Activated T-cell treated with anti-CD3 and anti-CD28 coated beads for 4 hours (primary cell): ENCODE results near the gene LHFPL6.

Source experiments
- DNase-seq: peaks from one replicate; pipeline ENCODE4 v3.0.0-alpha.2; 2020

LHFPL6 gene

DNA sequence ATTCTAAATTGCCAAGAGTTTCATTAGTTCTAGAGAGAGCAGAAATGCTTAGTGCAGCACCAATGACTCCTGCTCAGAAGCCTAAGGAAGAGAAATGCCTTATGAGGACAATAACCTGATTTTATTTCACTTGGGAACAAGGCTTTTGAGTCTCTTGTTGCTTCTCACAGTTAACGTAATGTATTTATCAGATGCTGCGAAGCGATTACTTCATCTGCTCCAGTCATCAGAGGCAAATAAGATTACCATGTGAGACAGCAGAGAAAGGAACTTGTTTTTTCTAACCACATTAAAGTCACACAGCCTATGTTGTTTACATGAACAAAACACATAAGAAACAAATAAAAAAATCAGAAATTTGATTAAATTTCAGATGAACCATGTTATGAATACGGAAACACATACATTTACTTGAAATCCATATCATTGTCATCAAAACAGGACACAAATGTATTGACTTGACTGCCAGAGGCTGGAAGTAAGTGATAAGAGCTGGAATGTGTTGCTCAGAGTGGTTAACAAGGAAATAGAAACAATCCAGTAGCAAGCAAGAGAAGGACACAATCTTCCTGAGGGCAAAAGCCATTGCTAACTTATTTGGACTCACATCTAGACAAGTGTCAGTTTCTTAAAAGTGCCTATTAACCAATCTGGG is 147.3 kb downstream of the LHFPL6 start:
- no peak for DNase-seq

- DNase-seq: no peak
Observed at GRCh38 chr13:39452834-39453233, 150.2 kb downstream of the LHFPL6 start.

DNA sequence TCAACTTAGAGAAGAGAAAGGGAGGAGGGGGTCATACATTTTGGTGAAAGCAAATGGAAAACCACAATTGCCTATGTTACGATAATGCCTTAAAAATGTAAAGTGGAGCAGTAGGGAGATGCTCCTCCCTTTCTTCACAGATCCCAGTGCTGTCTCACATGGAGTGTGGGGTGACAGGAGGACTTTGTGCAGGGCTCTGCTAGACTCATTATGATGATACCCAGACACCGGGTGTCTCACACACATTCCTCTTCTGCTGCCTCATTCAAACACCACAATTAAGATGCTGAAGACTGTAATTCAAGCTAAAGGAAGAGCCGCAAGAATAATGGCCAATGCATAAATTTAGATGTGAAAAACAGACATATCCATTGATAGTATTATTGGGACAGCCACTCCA is 150.6 kb downstream of the LHFPL6 start:
- no peak for DNase-seq

GRCh38 chr13:39451860-39452301 is 151.1 kb downstream of the LHFPL6 start:
- DNase-seq: no peak

DNA sequence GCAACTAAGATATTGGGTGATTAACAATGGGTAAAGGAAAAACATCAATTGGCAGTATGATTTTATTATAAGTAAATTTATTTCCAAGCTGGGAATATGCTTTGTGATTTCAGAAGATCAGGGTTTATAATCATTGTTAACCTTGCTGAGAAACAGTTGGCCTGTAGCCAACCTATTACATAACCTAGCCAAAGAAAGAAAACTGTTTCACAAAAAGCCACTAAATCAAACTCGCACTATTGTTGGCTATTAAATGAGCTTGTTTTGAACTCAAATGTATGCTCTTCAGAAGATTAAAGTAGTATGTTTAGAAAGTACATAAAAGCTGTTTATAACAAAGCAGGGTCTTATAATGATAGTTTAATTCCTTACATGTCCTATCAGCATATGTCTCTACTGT is 151.7 kb downstream of the LHFPL6 start:
- no peak for DNase-seq

- no peak for DNase-seq
Observed at GRCh38 chr13:39450176-39450575, 152.8 kb downstream of the LHFPL6 start.

GRCh38 chr13:39448834-39449233 is 154.2 kb downstream of the LHFPL6 start:
- no peak for DNase-seq

DNA sequence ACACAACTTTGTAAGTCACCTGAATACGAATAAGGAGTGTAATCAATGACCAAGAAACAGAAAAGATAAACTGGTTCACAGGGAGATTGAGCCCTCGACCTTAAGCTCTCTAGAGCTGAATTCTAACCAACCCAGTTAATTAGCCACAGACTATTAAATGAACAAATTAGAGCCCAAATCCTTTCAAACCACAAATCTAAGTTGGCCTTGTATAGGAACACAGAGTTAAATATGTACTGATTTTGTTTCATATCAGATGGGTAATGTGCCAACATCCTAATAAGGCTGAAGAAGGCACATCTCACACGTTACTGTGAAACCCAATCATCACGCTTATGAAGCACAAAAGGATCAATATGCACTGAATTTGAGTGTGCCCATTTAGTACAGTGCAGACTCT is 156.1 kb downstream of the LHFPL6 start:
- DNase-seq: no peak

- no peak for DNase-seq
Observed at GRCh38 chr13:39444866-39445265, 158.1 kb downstream of the LHFPL6 start.

GRCh38 chr13:39433651-39434050 is 169.3 kb downstream of the LHFPL6 start:
- DNase-seq: no peak

- DNase-seq: no peak
Observed at GRCh38 chr13:39432196-39432595, 170.8 kb downstream of the LHFPL6 start.

GRCh38 chr13:39422845-39423565 is 180.0 kb downstream of the LHFPL6 start:
- no peak for DNase-seq

DNA sequence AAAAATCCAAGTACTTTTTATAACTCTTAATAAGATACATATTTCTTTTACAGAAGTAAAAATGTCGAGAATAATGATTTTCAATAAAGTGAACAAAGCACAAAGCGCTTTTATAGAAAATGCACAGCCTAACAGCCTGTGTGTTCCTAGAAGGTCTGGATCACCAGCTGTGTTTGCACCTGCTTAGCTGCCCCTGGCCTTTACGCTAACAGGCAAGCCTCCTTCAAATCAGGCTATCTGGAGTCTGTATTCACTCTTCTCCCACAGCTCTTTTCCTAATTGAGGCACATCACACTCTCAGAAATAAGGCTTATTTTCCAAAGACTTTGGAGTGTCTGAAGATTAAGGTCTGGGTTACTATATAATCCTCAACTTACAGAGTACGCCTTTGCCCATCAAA is 183.1 kb downstream of the LHFPL6 start:
- no peak for DNase-seq

DNA sequence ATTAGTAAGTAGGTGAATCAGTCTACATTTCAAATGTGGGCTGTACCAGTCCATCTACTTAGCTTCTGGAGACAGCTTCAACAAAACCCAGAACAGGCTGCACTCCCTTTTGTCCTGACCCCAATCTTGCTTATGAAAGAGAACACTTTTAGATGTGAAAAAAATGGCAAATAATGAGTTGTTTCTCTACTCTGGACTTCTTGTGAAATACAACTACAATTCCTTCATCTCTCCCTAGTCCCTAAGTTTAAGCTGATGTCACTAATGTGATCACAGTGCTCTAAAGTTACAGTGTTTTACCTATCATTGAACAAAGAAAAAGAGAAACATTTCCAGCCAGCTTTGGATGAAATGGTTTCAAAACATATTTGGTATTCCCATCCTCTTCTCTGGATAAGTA is 183.9 kb downstream of the LHFPL6 start:
- no peak for DNase-seq

- DNase-seq: no peak
Observed at GRCh38 chr13:39418424-39418823, 184.6 kb downstream of the LHFPL6 start.

- DNase-seq: no peak
Observed at GRCh38 chr13:39417643-39418042, 185.3 kb downstream of the LHFPL6 start.

DNA sequence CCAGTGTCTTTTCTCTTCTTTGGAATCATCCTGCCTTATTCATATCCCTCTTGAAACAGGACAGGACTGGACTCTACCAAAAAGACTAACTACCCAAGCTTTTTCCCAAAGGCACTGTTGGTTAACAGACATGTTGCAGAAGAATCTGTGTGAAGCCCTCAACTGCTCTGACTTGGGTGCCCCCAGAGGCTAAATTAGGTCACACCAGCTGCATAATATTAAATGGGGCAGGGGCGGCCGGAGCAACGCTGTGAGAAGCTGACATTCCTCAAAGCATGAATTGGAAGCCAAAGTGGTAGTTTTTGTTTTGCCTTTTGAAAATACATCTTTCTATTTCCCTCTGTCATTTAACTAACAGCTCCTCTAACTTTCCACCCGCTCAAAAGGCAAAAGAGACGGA is 185.9 kb downstream of the LHFPL6 start:
- no peak for DNase-seq

GRCh38 chr13:39415008-39415802 is 187.8 kb downstream of the LHFPL6 start:
- DNase-seq: no peak

GRCh38 chr13:39414339-39414738 is 188.7 kb downstream of the LHFPL6 start:
- no peak for DNase-seq

DNA sequence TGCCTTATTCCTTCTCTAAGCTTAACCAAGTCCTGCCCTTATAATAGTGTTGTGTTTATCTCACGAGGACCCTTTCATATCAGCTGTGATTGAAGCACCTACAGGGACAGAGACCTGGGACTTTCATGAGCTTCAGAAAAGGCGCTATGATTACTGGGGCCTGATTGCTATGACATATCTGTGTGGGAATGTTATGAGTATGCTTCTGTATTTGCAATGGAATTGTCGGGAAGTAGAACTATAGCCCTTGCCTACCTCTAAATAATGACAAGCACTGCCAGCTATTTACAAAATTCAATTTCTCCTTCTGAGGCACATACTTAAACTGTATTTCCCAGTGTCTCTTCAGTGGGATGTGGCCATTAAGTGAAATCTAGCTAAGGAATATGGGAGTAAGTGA is 191.5 kb downstream of the LHFPL6 start:
- no peak for DNase-seq

DNA sequence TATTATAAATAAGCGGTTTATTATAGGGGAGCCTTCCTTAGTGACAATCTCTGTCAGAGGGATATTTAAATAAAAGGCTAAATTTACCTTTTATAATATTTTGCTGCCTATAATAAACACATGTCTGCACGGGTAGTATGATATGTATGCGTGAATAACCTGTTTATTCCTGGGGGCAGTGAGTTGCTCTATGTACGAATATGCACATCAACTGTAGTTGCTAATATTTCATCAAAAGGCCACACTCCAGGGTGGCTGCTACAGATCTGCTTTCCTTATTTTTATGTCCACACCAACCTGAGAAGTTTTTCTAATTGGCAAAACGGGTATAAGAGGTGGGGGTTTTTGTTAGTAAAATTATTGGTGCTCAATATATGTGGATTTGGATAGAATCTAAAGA is 192.0 kb downstream of the LHFPL6 start:
- DNase-seq: no peak

- no peak for DNase-seq
Observed at GRCh38 chr13:39410096-39410901, 192.7 kb downstream of the LHFPL6 start.

- DNase-seq: no peak
Observed at GRCh38 chr13:39408512-39408911, 194.5 kb downstream of the LHFPL6 start.
